GM12878 (cell line): ENCODE results near the gene KCTD2. TPM values are rescaled to one million over a fixed set of nuclear protein-coding genes. Genes with fewer than 3 reads are reported as not detected.

Experiments used
- ATAC-seq: fragments of 200-7000 bp; cut with Tn5 transposase; 3 replicates; pipeline ENCODE4 v1.9.1; 2020; ENCODE audit warnings: mild to moderate bottlenecking, moderate library complexity
- BruUV-seq: library from RNA; stranded (reverse); fragments of 400-500 nt; replicated peaks from 2 replicates; lab custom pipeline; 2021; lab: Mats Ljungman, UMichigan
- CTCF ChIA-PET: fragments of 300-600 bp; sonication (Branson Sonifier 250); formaldehyde crosslinking; extraction: SDS; loops from one replicate; lab custom pipeline; 2021; ENCODE audit warnings: inconsistent platforms; lab: Yijun Ruan, JAX
- POLR2A ChIA-PET: fragments of 350-600 bp; formaldehyde crosslinking; extraction: SDS; loops from one replicate; lab custom pipeline; 2021; ENCODE audit warnings: inconsistent platforms; lab: Charles Lee
- RAD21 ChIA-PET: fragments of 300-600 bp; sonication (Branson Sonifier 250); formaldehyde crosslinking; loops from one replicate; lab custom pipeline; 2023; ENCODE audit warnings: antibody characterized with exemption; ENCODE audit not compliant: unreplicated experiment; lab: Charles Lee
- SMC1A ChIA-PET: fragments of 300-600 bp; sonication (Branson Sonifier 250); formaldehyde crosslinking; loops from one replicate; lab custom pipeline; 2023; ENCODE audit not compliant: unreplicated experiment, uncharacterized antibody; lab: Charles Lee
- DNase-seq: peaks from one replicate; pipeline ENCODE4 v3.0.0-alpha.2; 2011; ENCODE audit warnings: low read depth, low spot score
- FAIRE-seq: peaks from 3 replicates; lab custom pipeline; 2011; peaks lifted over from hg19 to GRCh38; lab: Jason Lieb, UNC
- H2AFZ ChIP-seq: 2 replicates; pipeline ENCODE4 v1.6.0; 2011; ENCODE audit warnings: low read depth, low read length, control low read depth; ENCODE audit not compliant: control insufficient read depth
- H3K27ac ChIP-seq: 2 replicates; pipeline ENCODE4 v1.5.1; 2011; ENCODE audit warnings: control low read depth; ENCODE audit not compliant: control insufficient read depth, insufficient read depth
- H3K27me3 ChIP-seq, 2 experiments: replicated peaks in 1 of 2; 2 replicates each; pipeline versions ENCODE4 v1.6.0 to v1.6.1; 2011; ENCODE audit warnings: low read length in 1 of 2; ENCODE audit not compliant: control insufficient read depth in 2 of 2, insufficient read depth in 2 of 2
- H3K36me3 ChIP-seq, 2 experiments: 2 replicates each; pipeline ENCODE4 v1.5.1; 2011; ENCODE audit warnings: low read length in 1 of 2; ENCODE audit not compliant: control insufficient read depth in 2 of 2, insufficient read depth in 2 of 2
- H3K4me1 ChIP-seq: 2 replicates; pipeline ENCODE4 v1.6.1; 2011; ENCODE audit warnings: mild to moderate bottlenecking, low read length, moderate library complexity, mixed read lengths; ENCODE audit not compliant: control insufficient read depth, insufficient read depth
- H3K4me2 ChIP-seq: 2 replicates; pipeline ENCODE4 v1.6.0; 2011; ENCODE audit warnings: control low read depth; ENCODE audit not compliant: control insufficient read depth, insufficient read depth
- H3K4me3 ChIP-seq: fragments of 200-600 bp; sonication (generic); 2 replicates; pipeline ENCODE4 v1.5.1; 2016
- H3K79me2 ChIP-seq: 2 replicates; pipeline ENCODE4 v1.6.0; 2011; ENCODE audit warnings: low read length; ENCODE audit not compliant: control insufficient read depth, insufficient read depth
- H3K9ac ChIP-seq: 2 replicates; pipeline ENCODE4 v1.8.0; 2011; ENCODE audit warnings: low read length, control low read depth, mixed read lengths; ENCODE audit not compliant: control insufficient read depth, insufficient read depth
- H3K9me3 ChIP-seq: replicated peaks from 3 replicates; pipeline ENCODE4 v1.5.1; 2011; ENCODE audit warnings: mild to moderate bottlenecking, low read length; ENCODE audit not compliant: control insufficient read depth, insufficient read depth
- H4K20me1 ChIP-seq: 2 replicates; pipeline ENCODE4 v1.6.0; 2011; ENCODE audit not compliant: control insufficient read depth, insufficient read depth
- CHD2 ChIP-seq: IDR thresholded peaks from 2 replicates; pipeline ENCODE4 v1.6.1; 2011; ENCODE audit warnings: low read depth, low read length, improper control_type of control experiment, borderline replicate concordance
- IKZF2 ChIP-seq, 2 experiments: fragments of 450-650 bp; IDR thresholded peaks; 2 replicates each; pipeline ENCODE4 v1.6.1; 2017; ENCODE audit warnings: mild to moderate bottlenecking in 2 of 2, moderate library complexity in 2 of 2
- MLLT1 ChIP-seq: fragments of 450-650 bp; IDR thresholded peaks from 2 replicates; pipeline ENCODE4 v1.6.1; 2016; ENCODE audit warnings: mild to moderate bottlenecking
- NFYB ChIP-seq: IDR thresholded peaks from 2 replicates; pipeline ENCODE4 v1.6.1; 2011; ENCODE audit warnings: low read depth, mild to moderate bottlenecking, low read length, improper control_type of control experiment, moderate library complexity; ENCODE audit not compliant: insufficient read depth
- NRF1 ChIP-seq: conservative IDR thresholded peaks from 2 replicates; pipeline ENCODE4 v1.6.1; 2011; ENCODE audit warnings: mild to moderate bottlenecking, low read depth, low read length, improper control_type of control experiment
- PBX3 ChIP-seq: IDR thresholded peaks from 2 replicates; pipeline ENCODE4 v1.6.1; 2011; ENCODE audit warnings: mild to moderate bottlenecking, low read depth, low read length, moderate library complexity; ENCODE audit not compliant: insufficient replicate concordance
- POLR2AphosphoS5 ChIP-seq: IDR thresholded peaks from 2 replicates; pipeline ENCODE4 v1.6.1; 2011; ENCODE audit warnings: mild to moderate bottlenecking, low read length, inconsistent platforms
- RELA ChIP-seq: fragments of 450-650 bp; IDR thresholded peaks from 2 replicates; pipeline ENCODE4 v1.8.0; 2014; ENCODE audit warnings: borderline replicate concordance; ENCODE audit not compliant: partially characterized antibody
- RELB ChIP-seq: fragments of 450-650 bp; IDR thresholded peaks from 2 replicates; pipeline ENCODE4 v1.6.1; 2017; ENCODE audit warnings: low read depth, mild to moderate bottlenecking, moderate library complexity
- SREBF2 ChIP-seq: IDR thresholded peaks from 2 replicates; pipeline ENCODE4 v1.6.1; 2012; ENCODE audit warnings: mild to moderate bottlenecking, low read length
- TCF3 ChIP-seq: IDR thresholded peaks from 2 replicates; pipeline ENCODE4 v1.6.1; 2012; ENCODE audit warnings: low read depth, mild to moderate bottlenecking, low read length, borderline replicate concordance; ENCODE audit not compliant: insufficient read depth
- ZBTB11 ChIP-seq: fragments of 450-650 bp; formaldehyde crosslinking; IDR thresholded peaks from 2 replicates; pipeline ENCODE4 v1.5.0; 2022; ENCODE audit warnings: mild to moderate bottlenecking, missing genetic modification characterization
- ZNF24 ChIP-seq: fragments of 450-650 bp; IDR thresholded peaks from 2 replicates; pipeline ENCODE4 v1.6.1; 2017; ENCODE audit warnings: antibody characterized with exemption, mild to moderate bottlenecking
- WGBS: methylation state at CpG from one replicate; pipeline ENCODE4 v1.1.6; 2016; ENCODE audit warnings: low lambda C conversion rate; ENCODE audit not compliant: insufficient replicate concordance, insufficient coverage; ENCODE audit errors: missing lambda C conversion rate; 5-methylcytosine and 5-hydroxymethylcytosine counted together
- in situ Hi-C: fragments of 300-500 bp; cut with MboI; formaldehyde crosslinking; loops from 9 replicates; pipeline ENCODE4 v1.14.3; 2018; ENCODE audit warnings: mixed read lengths
- intact Hi-C: fragments of 100-400 bp; cut with micrococcal nuclease; formaldehyde crosslinking; loops from one replicate; pipeline ENCODE4 v1.14.2; 2022; ENCODE audit not compliant: unreplicated experiment
- polyA plus RNA-seq, 11 experiments: library from polyadenylated mRNA; depleted of rRNA in 4 of 11; unstranded in 6 of 11; stranded (reverse) in 5 of 11; fragments of >200 nt; fragmentation: Nextera tagmentation in 4 of 11; fragmentation: Illumina TruSeq in 1 of 11; extraction: Ambion mirVana in 4 of 11; extraction: Trizol in 1 of 11; gene quantifications; 1 replicate in 1 of 11; 2 replicates in 10 of 11; pipeline versions ENCODE4 v1.2.1 to v1.2.3, GENCODE V29; 2011 to 2016; ENCODE audit warnings: inconsistent platforms in 2 of 11, missing spikeins in 2 of 11, low read depth in 1 of 11
- total RNA-seq, 4 experiments: library from RNA; depleted of rRNA in 3 of 4; stranded (reverse); fragments of >200 nt in 3 of 4; fragmentation: Illumina TruSeq in 1 of 4; extraction: Trizol in 1 of 4; gene quantifications; 2 replicates each; pipeline versions ENCODE4 v1.2.1 to v1.2.3, GENCODE V29; 2013 to 2021

KCTD2 gene
- total and polyA plus RNA-seq, 10 of the 15 experiments (the other 5 are each of a cell fraction or from before 2014, with no cell fraction given): 1.5 to 27.5 (median 13.7) TPM

GRCh38 chr17:75081611-75082540 is 34.9 kb downstream of the KCTD2 start:
- H4K20me1 ChIP-seq: no peaks in the 10 kb centered on the region
- CTCF ChIA-PET: interaction anchor here (0.6 to 7.6 kb wide), 5 partner anchors 11 to 549 kb away, joined by 3 to 54 read pairs (median 4); no protein-coding TSS in a partner anchor
- peaks cover 29% of the 10 kb centered on the region for H3K4me1 ChIP-seq
- no peaks in the 10 kb centered on the region for H3K36me3 ChIP-seq
- intact Hi-C loops: no loop called here
- RAD21 ChIA-PET: no interaction called here
- in situ Hi-C loops: no loop called here
- no peaks in the 10 kb centered on the region for H3K9me3 ChIP-seq
- H3K27me3 ChIP-seq: no peaks in the 10 kb centered on the region
- WGBS: 82% methylated on average over 12 of the region's 13 CpGs
- no peak overlapping the region for H3K9ac ChIP-seq
- H3K79me2 ChIP-seq: no peaks in the 10 kb centered on the region
- H3K27ac ChIP-seq: no peak overlapping the region
- BruUV-seq: no TSS peak
- ATAC-seq (no peak), FAIRE-seq (no peak), DNase-seq (no peak)
- SMC1A ChIA-PET: interaction anchor here (0.6 to 1.4 kb wide), 2 partner anchors 26 to 1114 kb away, joined by 3 read pairs; no protein-coding TSS in a partner anchor
- POLR2A ChIA-PET: interaction anchor here (0.6 to 1.5 kb wide), 6 partner anchors 9 to 33 kb away, joined by 3 to 6 read pairs (median 3); no protein-coding TSS in a partner anchor
- H2AFZ ChIP-seq: no peak overlapping the region
- no peak overlapping the region for H3K4me3 ChIP-seq
- H3K4me2 ChIP-seq: no peak overlapping the region
- no peak for TF ChIP-seq SREBF2
- TF ChIP-seq ZNF24: no peak
- no peak for TF ChIP-seq IKZF2 (IDR thresholded peaks at IDR 0.05)
- TF ChIP-seq PBX3: no peak
- no peak for TF ChIP-seq CHD2
- no peak for TF ChIP-seq NRF1
- TF ChIP-seq ZBTB11 (CRISPR knock-in tag): no peak
- TF ChIP-seq MLLT1: no peak
- no peak for TF ChIP-seq NFYB
- no peak for TF ChIP-seq RELA
- no peak for TF ChIP-seq POLR2AphosphoS5
- TF ChIP-seq RELB: no peak
- no peak for TF ChIP-seq TCF3
